SU-DHL-6 (cell line): Measurements from ENCODE around the gene TOM1.

Experiments used
- H2AFZ ChIP-seq: fragments of 200-600 bp; sonication (generic); 2 replicates; pipeline ENCODE4 v1.6.1; 2014; ENCODE audit warnings: low read depth, mild to moderate bottlenecking, moderate library complexity, mixed read lengths, antibody characterized with exemption, low read length; ENCODE audit not compliant: severe bottlenecking
- H3F3A ChIP-seq: fragments of 200-600 bp; shearing (Covaris generic); 2 replicates; pipeline ENCODE4 v1.6.0; 2016; ENCODE audit warnings: antibody characterized with exemption, mild to moderate bottlenecking; ENCODE audit not compliant: insufficient read depth
- H3K27ac ChIP-seq: fragments of 200-600 bp; sonication (generic); 2 replicates; pipeline ENCODE4 v1.5.1; 2016; ENCODE audit warnings: low read depth, mild to moderate bottlenecking, low read length, moderate library complexity, mixed read lengths
- H3K27me3 ChIP-seq: fragments of 200-600 bp; sonication (generic), shearing (Covaris generic); 2 replicates; pipeline ENCODE4 v1.6.0; 2014; ENCODE audit warnings: mild to moderate bottlenecking, low read length
- H3K36me3 ChIP-seq: fragments of 200-600 bp; sonication (generic); 2 replicates; pipeline ENCODE4 v1.6.1; 2014; ENCODE audit warnings: mild to moderate bottlenecking, low read length, mixed read lengths
- H3K4me2 ChIP-seq: fragments of 300-600, 200-600 bp; shearing (Covaris generic), sonication (generic); 2 replicates; pipeline ENCODE4 v1.6.0; 2014; ENCODE audit warnings: low read length, low read depth, mild to moderate bottlenecking; ENCODE audit not compliant: poor library complexity, severe bottlenecking
- H3K4me3 ChIP-seq: fragments of 200-600 bp; sonication (generic); 2 replicates; pipeline ENCODE4 v1.5.1; 2014; ENCODE audit warnings: antibody characterized with exemption, low read length, mild to moderate bottlenecking, mixed read lengths; ENCODE audit not compliant: insufficient read depth, poor library complexity, severe bottlenecking
- H3K79me2 ChIP-seq: fragments of 200-600 bp; sonication (generic); 2 replicates; pipeline ENCODE4 v1.6.1; 2014; ENCODE audit warnings: mild to moderate bottlenecking, low read length, moderate library complexity; ENCODE audit not compliant: insufficient read depth
- H3K9ac ChIP-seq: fragments of 200-600 bp; sonication (generic); 2 replicates; pipeline ENCODE4 v1.7.0; 2014; ENCODE audit warnings: mild to moderate bottlenecking, low read length
- H3K9me2 ChIP-seq: fragments of 200-600 bp; sonication (generic); replicated peaks from 2 replicates; pipeline ENCODE4 v1.6.1; 2014; ENCODE audit warnings: low read length; ENCODE audit not compliant: insufficient read depth
- H3K9me3 ChIP-seq: fragments of 200-600 bp; sonication (generic); 2 replicates; pipeline ENCODE4 v1.6.1; 2014; ENCODE audit warnings: low read length, mixed read lengths; ENCODE audit not compliant: insufficient read depth
- H4K20me1 ChIP-seq: fragments of 200-600 bp; sonication (generic); 2 replicates; pipeline ENCODE4 v1.6.1; 2014; ENCODE audit warnings: low read depth, mild to moderate bottlenecking, antibody characterized with exemption, low read length, moderate library complexity, mixed read lengths
- EZH2phosphoT487 ChIP-seq: fragments of 200-600 bp; sonication (generic), shearing (Covaris generic); conservative IDR thresholded peaks from 2 replicates; pipeline ENCODE4 v1.6.1; 2018; ENCODE audit warnings: mild to moderate bottlenecking, antibody characterized with exemption, low read length, moderate library complexity, mixed read lengths
- TF ChIP-seq, protein P1 (sequence below): fragments of 200-600 bp; sonication (generic); IDR thresholded peaks from one replicate; pipeline ENCODE4 v1.5.1; 2017; ENCODE audit warnings: antibody characterized with exemption, mild to moderate bottlenecking, low read length, moderate library complexity; ENCODE audit not compliant: insufficient read depth, poor library complexity, severe bottlenecking

The TOM1 gene

GRCh38 chr22:35316751-35317150, 17.1 kb downstream of the TOM1 start:
- Histone ChIP-seq H4K20me1 (no peaks in the 10 kb centered on the region), H3K4me2 (no peak overlapping the region), H3K36me3 (no peaks in the 10 kb centered on the region), H2AFZ (no peak overlapping the region), H3K4me3 (no peak overlapping the region), H3K27me3 (no peaks in the 10 kb centered on the region), H3K9me2 (no peaks in the 10 kb centered on the region), H3K27ac (no peak overlapping the region), H3F3A (no peaks in the 10 kb centered on the region), H3K79me2 (no peaks in the 10 kb centered on the region), H3K9ac (no peak overlapping the region), H3K9me3 (no peaks in the 10 kb centered on the region)
- TF ChIP-seq, protein P1, sequence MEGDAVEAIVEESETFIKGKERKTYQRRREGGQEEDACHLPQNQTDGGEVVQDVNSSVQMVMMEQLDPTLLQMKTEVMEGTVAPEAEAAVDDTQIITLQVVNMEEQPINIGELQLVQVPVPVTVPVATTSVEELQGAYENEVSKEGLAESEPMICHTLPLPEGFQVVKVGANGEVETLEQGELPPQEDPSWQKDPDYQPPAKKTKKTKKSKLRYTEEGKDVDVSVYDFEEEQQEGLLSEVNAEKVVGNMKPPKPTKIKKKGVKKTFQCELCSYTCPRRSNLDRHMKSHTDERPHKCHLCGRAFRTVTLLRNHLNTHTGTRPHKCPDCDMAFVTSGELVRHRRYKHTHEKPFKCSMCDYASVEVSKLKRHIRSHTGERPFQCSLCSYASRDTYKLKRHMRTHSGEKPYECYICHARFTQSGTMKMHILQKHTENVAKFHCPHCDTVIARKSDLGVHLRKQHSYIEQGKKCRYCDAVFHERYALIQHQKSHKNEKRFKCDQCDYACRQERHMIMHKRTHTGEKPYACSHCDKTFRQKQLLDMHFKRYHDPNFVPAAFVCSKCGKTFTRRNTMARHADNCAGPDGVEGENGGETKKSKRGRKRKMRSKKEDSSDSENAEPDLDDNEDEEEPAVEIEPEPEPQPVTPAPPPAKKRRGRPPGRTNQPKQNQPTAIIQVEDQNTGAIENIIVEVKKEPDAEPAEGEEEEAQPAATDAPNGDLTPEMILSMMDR = no peak
- no peak for TF ChIP-seq EZH2phosphoT487

GRCh38 chr22:35317680-35318290, 18.1 kb downstream of the TOM1 start:
- Histone ChIP-seq H3F3A (no peaks in the 10 kb centered on the region), H3K4me2 (no peak overlapping the region)

DNA sequence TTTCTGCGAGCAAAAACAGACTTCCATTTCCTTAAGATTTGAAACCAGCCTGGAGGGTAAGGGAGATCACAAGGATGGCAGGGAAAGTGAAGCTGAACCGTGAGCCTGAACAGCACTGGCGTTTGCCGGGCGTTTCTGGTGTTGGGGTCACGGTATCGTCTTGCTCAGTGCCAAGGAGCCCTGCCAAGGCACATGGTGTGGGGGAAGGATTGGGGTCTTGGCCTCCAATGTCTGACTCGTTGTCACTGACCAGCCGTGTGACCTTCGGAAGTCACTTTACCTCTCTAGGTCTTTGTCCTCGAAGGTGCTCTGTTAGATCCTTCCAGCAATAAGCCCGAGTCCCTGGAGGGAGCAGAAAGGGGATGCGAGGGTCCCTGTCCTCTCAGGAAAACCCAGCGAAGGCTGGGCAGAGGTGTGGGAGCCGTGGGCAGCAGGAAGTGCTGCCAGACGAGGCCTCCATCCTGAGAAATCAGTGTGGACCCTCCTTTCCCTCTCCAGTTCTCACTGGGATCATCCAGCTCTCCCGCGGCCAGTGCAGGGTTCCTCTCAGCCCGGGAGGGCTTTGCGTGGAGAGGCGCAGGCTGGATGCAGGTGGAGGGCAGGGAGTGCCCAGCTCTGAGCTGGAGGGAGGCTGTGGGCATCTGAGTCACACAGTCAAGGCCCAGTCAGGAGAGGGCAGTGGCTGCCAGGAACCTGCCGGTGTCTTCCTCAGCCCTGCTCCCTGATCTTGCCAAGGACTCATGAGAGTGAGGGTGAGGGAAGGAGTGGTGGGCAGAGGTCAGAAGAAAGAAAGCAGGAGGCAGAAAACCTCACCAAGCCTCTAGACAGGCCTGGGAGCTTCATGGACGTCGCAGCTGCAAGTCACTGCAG, 18.9 kb downstream of the TOM1 start:
- Histone ChIP-seq H4K20me1 (no peaks in the 10 kb centered on the region), H3K27ac (no peak overlapping the region), H3K4me3 (no peak overlapping the region), H3K4me2 (no peak overlapping the region), H3K9me2 (no peaks in the 10 kb centered on the region), H3K9me3 (no peaks in the 10 kb centered on the region), H3F3A (no peaks in the 10 kb centered on the region), H3K9ac (no peak overlapping the region), H3K79me2 (no peaks in the 10 kb centered on the region), H3K27me3 (no peaks in the 10 kb centered on the region), H2AFZ (no peak overlapping the region), H3K36me3 (no peaks in the 10 kb centered on the region)
- TF ChIP-seq EZH2phosphoT487 = no peak
- TF ChIP-seq, protein P1 = no peak

More at GRCh38 chr22:35317680-35318290, 18.1 kb downstream of the TOM1 start:
- no peaks in the 10 kb centered on the region for H3K9me2 ChIP-seq
- H2AFZ ChIP-seq = no peak overlapping the region
- H3K27me3 ChIP-seq = no peaks in the 10 kb centered on the region
- H3K4me3 ChIP-seq = no peak overlapping the region
- no peak overlapping the region for H3K9ac ChIP-seq
- no peak overlapping the region for H3K27ac ChIP-seq
- H3K36me3 ChIP-seq = no peaks in the 10 kb centered on the region
- TF ChIP-seq EZH2phosphoT487 = no peak
- TF ChIP-seq, protein P1 = no peak
- H4K20me1 ChIP-seq = no peaks in the 10 kb centered on the region
- no peaks in the 10 kb centered on the region for H3K9me3 ChIP-seq
- H3K79me2 ChIP-seq = no peaks in the 10 kb centered on the region
